ENCODE measurements around the gene SLC46A1. TPM values are rescaled to one million over a fixed set of nuclear protein-coding genes. Genes with fewer than 3 reads are reported as not detected.

Gene SLC46A1
- total and polyA plus RNA-seq, 10 of the 15 experiments (the other 5 are each of a cell fraction or from before 2014, with no cell fraction given), result 1.7 to 6.9 (median 4.0) TPM

- no peak for TF ChIP-seq IKZF2 (IDR thresholded peaks at IDR 0.05)
- TF ChIP-seq KLF5 (IDR thresholded peaks at IDR 0.05; ENCODE audit: partially characterized antibody), result no peak
- no peak for TF ChIP-seq ZBED1 (IDR thresholded peaks at IDR 0.05; ENCODE audit: borderline replicate concordance)
- 0 out of 2 replicates have a peak, but pooled peaks have one; percentile 19 for TF ChIP-seq HDGF (IDR thresholded peaks at IDR 0.05)
These were observed at the start of gene SLC46A1 (continued) for GRCh38 chr17:28405632-28406472.

GRCh38 chr17:28449859-28450258 lies 43.8 kb upstream of the SLC46A1 start:
- Histone ChIP-seq H3K27ac (ENCODE audit: control insufficient read depth, insufficient read depth) (no peak overlapping the region), H3K9ac (ENCODE audit: control insufficient read depth, insufficient read depth, low read length) (no peak overlapping the region), H3K9me3 (replicated peaks; ENCODE audit: control insufficient read depth, insufficient read depth, low read length) (no peaks in the 10 kb centered on the region), H3K79me2 (ENCODE audit: control insufficient read depth, insufficient read depth, low read length) (no peaks in the 10 kb centered on the region), H3K36me3 (ENCODE audit: control insufficient read depth in 2 of 2, insufficient read depth in 2 of 2, low read length in 1 of 2) (no peaks in the 10 kb centered on the region), H4K20me1 (ENCODE audit: control insufficient read depth, insufficient read depth) (no peaks in the 10 kb centered on the region), H3K4me3 (no peak overlapping the region), H3K4me2 (ENCODE audit: control insufficient read depth, insufficient read depth) (no peak overlapping the region), H2AFZ (ENCODE audit: control insufficient read depth, low read depth, low read length) (no peak overlapping the region), H3K4me1 (ENCODE audit: control insufficient read depth, insufficient read depth, low read length) (no peaks in the 10 kb centered on the region), H3K27me3 (replicated peaks in 1 of 2; ENCODE audit: control insufficient read depth in 2 of 2, insufficient read depth in 2 of 2, low read length in 1 of 2) (no peaks in the 10 kb centered on the region)
- ATAC-seq (no peak), DNase-seq (ENCODE audit: low read depth, low spot score) (no peak), FAIRE-seq (no peak)
- 71% methylated on average over 1 of the region's 1 CpG for WGBS (ENCODE audit: insufficient coverage, insufficient replicate concordance, low lambda C conversion rate, missing lambda C conversion rate)
- ChIA-PET POLR2A (no interaction called here), RAD21 (ENCODE audit: unreplicated experiment) (interaction anchor here (0.8 kb wide), 2 partner anchors 37 to 39 kb away, joined by 3 read pairs; no protein-coding TSS in a partner anchor), CTCF (interaction anchor here (0.6 to 1.6 kb wide), 3 partner anchors 33 to 48 kb away, joined by 3 to 7 read pairs (median 3); no protein-coding TSS in a partner anchor), SMC1A (ENCODE audit: uncharacterized antibody, unreplicated experiment) (no interaction called here)
- no TSS peak for BruUV-seq (replicated peaks)
- in situ Hi-C loops (cut with MboI), result no loop called here
- intact Hi-C loops (cut with micrococcal nuclease; ENCODE audit: unreplicated experiment), result loop anchor here (10.0 kb wide), 1 partner anchor 95 kb away; no protein-coding TSS in a partner anchor
- no peak for TF ChIP-seq JUND (IDR thresholded peaks at IDR 0.05; ENCODE audit: low read depth, low read length)
- TF ChIP-seq MXI1 (IDR thresholded peaks at IDR 0.05; ENCODE audit: low read depth, low read length), result no peak
- TF ChIP-seq CREM (IDR thresholded peaks at IDR 0.05; ENCODE audit: low read depth), result no peak
- TF ChIP-seq NFXL1 (IDR thresholded peaks at IDR 0.05; ENCODE audit: borderline replicate concordance), result no peak
- TF ChIP-seq MTA2 (IDR thresholded peaks at IDR 0.05; ENCODE audit: low read depth), result no peak
- no peak for TF ChIP-seq ZNF687 (IDR thresholded peaks at IDR 0.05)
- no peak for TF ChIP-seq EZH2 (IDR thresholded peaks at IDR 0.05; ENCODE audit: borderline replicate concordance, control insufficient read depth, low read depth, low read length)
- no peak for TF ChIP-seq NR2C2 (IDR thresholded peaks at IDR 0.05; ENCODE audit: borderline replicate concordance, control insufficient read depth, insufficient read length, low read depth)
- no peak for TF ChIP-seq MYC (IDR thresholded peaks at IDR 0.05; ENCODE audit: insufficient read depth, insufficient read length, insufficient replicate concordance, low read length, severe bottlenecking)
- TF ChIP-seq ASH2L (IDR thresholded peaks at IDR 0.05; ENCODE audit: borderline replicate concordance, low read depth), result no peak
- TF ChIP-seq EED (IDR thresholded peaks at IDR 0.05; ENCODE audit: low read depth), result no peak
- no peak for TF ChIP-seq RAD51 (IDR thresholded peaks at IDR 0.05)
- no peak for TF ChIP-seq FOS (IDR thresholded peaks at IDR 0.05; ENCODE audit: borderline replicate concordance, extremely low read depth, insufficient read length)
- no peak for TF ChIP-seq CBFB (IDR thresholded peaks at IDR 0.05; ENCODE audit: low read depth)
- no peak for TF ChIP-seq SUPT20H (IDR thresholded peaks at IDR 0.05; ENCODE audit: borderline replicate concordance, control insufficient read depth, low read depth, low read length)
- no peak for TF ChIP-seq STAT3 (IDR thresholded peaks at IDR 0.05; ENCODE audit: low read depth, low read length)
